ENCODE results near the gene MRPS6.
A peak's percentile ranks its signal among the peaks of the same experiment; 100 is the strongest.

MRPS6 gene

DNA sequence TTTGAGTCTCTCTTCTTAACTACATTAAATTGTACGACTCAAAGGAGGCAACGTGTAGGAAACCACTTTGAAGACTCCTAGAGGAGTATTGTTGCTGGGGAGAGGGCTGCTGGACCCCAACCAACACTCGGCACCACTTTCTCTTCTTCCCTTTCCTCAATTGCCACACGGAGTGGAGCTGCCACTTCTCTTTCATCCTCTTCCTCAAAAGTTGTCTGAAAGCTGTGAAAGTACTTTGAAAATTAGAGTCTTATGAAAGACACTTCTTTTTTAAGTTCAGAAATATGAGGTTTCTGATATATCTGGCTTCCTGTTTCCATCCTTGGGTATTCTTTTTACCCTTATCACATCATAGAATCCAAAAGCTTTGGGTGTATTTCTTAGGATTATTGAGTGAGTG is 59.5 kb downstream of the MRPS6 start:
- no peak for DNase-seq (ENCODE audit: low read depth in 2 of 2)

DNA sequence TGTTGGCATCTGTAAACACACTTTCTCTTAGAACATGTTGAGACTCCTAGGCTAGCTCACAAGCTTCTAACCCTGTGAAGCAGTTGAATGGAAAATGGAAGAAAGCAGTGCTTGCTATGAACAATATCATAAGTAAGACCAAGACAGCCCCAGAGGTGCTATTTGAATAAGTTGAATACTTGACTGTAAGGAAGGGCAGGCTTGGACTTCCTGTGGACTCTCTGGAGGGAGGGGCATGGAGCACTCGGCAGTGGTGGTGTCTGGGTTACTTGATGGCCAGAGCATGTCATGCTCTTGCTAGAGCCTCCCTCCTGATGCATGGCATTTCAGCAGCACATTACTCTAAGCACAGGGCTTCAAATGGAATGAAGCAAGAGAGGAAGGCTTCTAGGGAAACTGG is 60.0 kb downstream of the MRPS6 start:
- no peak for DNase-seq (ENCODE audit: low read depth in 2 of 2)

DNA sequence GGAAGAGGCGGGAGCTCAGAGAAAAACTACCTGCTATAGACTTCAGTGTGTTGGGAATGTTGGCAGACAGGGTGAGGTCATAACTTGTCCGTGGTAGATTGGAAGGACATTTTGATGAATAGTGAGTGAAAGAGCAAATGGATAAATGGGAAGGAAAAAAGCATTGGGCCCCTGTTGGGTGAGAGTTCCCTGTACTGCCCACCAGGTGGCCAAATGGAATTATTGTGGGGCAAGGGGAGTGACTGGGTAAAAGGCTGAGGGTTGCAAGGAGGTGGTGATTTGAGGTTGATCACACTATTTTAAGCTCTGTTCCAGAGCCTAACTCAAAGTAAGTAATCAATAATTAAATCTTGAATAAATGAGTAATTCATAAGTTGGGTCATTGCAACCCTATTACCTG is 60.4 kb downstream of the MRPS6 start:
- DNase-seq (ENCODE audit: low read depth in 2 of 2): no peak

DNA sequence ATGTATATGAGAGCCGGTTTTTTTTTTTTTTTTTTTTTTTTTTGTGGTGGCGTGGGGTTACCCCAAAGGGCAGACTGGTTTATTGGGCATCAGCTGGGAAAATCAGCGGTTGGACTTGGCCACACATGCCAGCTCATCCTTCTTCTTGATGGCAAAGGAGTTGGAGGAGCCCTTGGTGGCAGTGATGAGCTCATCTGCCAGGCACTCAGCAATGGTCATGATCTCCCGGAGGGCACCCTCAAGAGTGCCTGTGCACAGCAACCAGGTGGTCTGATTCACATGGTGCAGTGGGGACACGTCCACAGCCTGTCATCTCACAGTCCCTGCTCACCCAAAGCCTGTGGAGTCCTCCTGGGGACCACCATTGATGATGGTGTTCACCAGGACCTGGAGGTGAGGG is 62.0 kb downstream of the MRPS6 start:
- no peak for DNase-seq (ENCODE audit: low read depth in 2 of 2)

DNA sequence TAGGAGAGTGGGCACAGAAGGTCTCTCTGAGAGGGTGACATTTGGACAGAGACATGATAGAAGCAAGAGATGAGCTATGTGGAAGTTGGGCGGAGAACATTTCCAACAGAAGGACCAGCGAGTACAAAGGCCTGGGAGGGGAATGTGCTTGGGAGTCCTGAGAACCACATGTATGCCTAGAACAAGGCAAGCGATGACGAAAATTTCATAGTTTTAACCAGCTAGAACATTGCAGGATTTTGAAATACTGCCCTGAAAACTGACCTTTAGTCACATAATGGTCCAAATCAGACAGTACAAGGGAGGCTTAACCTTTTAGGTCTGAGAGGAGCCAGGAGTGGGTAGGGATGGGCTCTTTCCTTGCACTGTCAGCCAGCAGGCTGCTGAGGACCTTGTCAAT is 68.0 kb downstream of the MRPS6 start:
- DNase-seq (ENCODE audit: low read depth in 2 of 2): no peak

DNA sequence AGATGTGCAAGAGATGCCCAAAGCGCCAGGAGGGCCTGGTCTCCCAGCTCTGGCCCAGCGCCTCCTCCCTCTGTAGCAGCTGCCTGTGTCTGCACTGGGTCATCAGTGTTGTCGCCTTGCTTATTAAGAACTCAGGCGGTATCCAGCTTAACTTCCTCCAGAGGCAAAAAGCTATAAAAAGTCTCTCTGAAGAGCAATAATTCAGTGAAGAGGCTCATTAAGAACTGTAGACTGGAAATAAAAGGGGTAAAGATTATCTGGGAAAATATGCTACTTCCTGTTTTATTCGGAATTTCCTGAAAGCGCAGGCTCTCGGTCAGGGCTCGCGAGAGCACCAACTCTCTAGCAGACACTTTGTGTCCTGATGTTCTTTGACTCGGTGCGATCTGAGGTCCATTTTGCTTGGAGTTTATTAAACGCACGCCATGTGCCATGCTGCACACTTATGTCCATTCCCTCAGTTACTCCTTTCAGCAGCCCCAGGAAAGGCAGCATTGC is 70.4 kb downstream of the MRPS6 start:
- DNase-seq (ENCODE audit: low read depth in 2 of 2): no peak

DNA sequence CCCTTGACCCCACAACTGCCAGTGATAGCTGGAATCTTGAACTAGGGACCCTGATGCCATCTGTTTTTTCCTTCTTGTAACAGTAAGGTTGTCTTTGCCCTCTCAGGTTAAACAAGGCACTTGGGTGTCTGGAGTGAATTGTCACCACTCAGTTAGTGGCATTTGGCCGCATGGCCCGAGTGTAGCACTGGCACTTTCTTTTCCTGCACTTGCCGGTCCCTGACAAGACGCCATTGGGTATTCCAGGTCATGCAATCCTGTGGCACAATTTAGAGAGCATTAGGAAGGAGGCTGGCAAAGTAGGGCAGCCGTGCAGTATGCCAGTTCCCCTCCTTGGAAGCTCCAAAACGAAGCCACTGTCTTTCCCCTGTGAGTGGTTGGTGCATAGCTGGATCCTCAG is 70.8 kb downstream of the MRPS6 start:
- no peak for DNase-seq (ENCODE audit: low read depth in 2 of 2)

DNA sequence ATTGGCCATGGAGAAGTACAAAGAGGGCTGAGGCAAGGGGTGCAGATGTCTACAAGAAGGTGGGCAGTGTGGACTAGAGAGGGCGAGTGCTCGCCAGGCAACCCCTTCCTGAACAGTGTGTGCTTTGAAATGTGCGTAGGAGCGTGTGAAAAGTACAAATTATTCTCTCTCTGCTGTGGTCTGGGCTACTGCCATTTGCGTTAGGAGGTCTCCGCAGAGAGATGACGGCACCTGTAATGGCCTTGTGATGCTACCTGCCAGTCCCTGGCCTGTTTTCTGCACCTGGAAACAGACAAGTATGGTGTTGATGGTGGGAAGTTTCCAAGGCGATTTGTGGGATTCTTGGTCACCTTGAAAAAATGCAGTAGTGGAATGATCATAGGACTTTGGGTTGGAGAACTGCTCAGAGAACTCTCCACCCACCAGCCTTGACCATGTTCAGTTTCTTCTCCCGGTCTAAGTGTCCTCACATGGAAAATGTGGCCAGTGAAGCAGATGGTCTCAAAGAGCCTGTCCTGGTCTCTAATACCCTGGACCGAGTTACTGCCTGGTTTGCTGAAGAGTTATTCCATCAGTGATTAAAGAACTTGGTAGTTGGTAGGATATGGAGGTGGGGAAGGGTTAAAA is 74.5 kb downstream of the MRPS6 start:
- DNase-seq (ENCODE audit: low read depth in 2 of 2): no peak

DNA sequence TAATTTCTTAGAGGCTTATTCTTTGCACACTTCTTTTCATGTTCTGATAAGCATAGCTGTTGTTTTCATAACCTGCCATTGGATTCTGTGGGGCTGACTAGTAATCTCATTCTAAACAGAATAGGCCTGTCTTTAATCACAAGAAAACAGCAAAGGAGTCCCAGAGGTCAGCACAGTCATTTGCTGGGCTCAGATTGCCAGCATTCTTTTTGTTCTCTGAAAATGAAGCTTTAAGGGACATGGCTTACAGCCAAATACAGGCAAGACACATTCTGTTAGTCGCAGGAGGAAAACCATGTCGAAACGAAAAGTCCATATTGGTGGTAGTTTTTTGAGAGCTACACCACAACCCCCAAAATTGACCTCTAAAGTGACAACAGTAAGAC is 75.0 kb downstream of the MRPS6 start:
- no peak for DNase-seq (ENCODE audit: low read depth in 2 of 2)

DNA sequence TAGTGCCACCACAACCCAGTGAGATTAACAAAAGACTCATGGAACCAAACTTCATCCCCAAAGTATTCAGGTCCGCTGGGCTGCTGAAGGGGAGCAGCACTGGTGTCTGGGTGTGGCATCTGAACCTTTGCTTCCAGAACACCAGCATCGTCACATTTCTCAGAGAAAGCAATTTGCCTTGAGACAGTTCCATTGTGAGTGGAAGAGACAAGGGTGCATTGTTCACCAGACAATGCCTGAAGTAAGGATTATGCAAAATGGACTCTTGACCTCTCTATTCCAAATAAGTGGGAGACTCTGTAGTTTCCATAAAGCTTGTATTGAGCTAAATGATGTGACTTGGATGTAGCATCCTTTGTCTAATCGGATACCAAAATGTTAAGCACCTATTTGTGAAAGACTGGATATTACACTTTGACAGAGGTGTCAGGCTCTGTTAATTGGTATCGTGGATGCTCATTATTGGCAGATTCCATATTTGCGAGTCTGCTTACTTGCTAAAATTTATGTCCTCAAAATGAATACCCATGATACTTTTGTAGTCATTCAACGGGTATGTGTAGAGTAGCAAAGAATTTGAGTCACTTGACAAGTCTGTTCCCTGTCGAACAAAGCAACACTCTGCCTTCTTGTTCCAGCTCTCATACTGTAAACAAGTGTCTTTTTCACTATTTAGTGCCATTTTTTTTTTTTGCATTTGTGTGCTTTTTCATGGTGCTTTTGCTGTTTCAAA is 75.6 kb downstream of the MRPS6 start:
- no peak for DNase-seq (ENCODE audit: low read depth in 2 of 2)

DNA sequence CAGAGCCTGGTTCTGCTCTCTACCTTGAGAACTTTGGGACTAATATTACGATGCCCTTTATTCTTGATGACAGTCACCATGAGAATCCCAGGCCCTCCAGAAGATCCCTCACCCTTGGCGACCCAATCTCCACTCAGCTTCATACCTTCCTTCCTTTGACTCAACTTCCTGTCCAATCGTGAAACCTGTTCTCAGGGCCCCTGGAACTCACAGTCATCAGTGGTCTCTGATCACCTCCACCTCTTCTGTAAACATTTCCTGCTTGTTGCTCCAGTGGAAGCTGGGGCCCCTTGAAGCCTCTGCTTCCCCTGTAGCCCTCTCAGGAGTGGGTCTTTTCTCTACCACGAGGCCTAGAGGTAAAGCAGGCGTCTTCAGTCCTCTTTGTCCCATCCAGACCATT is 79.1 kb downstream of the MRPS6 start:
- DNase-seq (ENCODE audit: low read depth in 2 of 2): no peak

DNA sequence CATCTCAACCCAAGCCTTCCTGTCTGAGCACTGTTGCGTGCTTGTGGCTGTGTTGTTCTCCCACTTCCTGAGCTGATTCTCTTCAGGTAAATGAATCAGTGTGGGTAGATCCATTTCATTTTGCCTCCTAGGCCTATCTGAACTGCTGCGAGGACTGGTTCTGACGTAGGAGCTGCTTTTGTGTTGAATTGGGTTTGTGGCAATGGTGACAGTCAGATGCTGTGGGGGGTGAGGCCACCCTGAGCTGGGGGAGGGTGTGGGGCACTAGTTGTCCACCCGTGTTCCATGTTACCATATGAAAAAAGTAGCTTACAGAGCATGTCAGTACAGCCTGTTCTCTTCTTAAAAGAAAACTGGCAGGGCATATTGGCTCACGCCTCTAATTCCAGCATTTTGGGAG is 81.5 kb downstream of the MRPS6 start:
- peak in 1 of 2 donors; percentile 21 for DNase-seq (ENCODE audit: low read depth in 2 of 2)

DNA sequence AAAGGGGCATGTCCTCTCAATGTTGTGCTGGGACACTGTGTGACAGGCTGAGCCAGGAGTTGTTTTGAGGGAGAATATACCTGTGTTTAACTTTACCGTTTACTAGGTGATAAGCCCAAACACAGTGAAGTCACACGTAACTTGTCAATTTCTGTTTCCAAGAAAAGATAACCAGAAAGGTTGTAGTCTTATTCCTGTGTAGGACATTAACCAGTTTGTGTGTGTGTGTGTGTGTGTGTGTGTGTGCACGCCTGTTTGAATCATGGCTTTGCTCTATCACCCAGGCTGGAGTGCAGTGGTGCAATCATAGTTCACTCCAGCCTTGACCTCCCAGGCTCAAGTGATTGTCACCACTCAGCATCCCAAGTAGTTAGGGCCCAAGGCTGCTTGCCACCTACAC is 83.6 kb downstream of the MRPS6 start:
- no peak for DNase-seq (ENCODE audit: low read depth in 2 of 2)

DNA sequence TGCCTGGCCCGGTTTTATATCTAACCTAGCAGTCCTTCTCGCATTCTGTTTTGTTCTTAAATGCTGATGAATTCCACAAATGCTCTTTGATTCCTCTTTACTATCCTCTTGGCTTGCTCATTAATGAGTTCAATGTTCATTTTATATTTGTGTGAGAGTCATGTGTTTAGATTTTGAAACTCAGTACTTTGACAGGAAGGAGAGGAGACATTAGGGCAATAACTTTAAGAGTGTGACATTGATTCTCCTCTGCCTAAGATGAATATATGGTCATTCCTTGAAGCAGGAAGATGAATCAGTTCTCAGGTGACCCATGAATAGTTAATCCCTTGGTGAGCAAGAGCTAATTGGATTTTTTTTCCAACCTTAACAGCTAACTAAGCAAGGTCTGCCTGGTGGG is 84.1 kb downstream of the MRPS6 start:
- DNase-seq (ENCODE audit: low read depth in 2 of 2): no peak

DNA sequence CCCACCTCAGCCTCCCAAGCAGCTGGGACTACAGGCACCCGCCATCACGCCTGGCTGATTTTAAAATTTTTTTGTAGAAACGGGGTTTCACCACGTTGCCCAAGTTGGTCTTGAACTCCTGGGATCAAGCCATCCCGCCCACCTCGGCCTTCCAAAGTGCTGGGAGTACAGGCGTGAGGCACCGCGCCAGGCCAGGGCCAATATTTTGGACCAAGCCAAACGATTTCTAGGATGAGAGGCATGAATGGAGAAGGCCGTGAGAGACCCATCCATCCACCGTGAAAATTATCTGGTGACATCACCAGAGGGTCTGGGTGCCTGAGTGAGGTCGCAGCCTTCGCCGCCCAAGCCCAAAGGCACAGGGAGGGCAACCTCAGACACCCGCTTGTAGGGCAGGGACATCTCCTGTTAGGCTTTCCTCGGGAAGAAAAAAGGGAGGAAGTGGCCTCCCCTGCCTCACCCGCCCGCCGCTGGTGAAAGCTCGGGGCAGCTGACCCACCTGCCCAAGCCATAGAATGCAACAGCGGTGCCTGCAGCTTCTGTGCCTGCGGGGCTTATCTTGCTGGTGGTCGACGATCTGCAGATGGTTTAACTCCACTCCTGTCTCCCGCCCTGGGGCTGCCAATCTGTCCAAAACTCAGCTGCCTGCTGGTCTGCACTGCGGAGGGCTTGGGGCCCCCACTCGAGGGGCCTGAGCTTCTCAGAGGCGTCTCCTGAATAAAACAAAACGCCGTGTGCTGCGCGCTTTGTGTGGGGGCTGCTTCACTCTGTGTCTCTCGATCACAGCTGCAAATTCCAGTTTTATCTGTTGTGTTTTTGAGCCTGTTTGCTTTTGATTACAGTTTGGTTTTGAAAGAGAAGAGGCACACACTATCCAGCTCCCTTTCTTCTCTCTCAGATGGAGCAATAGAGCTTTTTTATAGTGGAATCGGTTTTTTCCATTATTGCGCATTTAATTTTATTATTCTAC is 85.8 kb downstream of the MRPS6 start:
- no peak for DNase-seq (ENCODE audit: low read depth in 2 of 2)

DNA sequence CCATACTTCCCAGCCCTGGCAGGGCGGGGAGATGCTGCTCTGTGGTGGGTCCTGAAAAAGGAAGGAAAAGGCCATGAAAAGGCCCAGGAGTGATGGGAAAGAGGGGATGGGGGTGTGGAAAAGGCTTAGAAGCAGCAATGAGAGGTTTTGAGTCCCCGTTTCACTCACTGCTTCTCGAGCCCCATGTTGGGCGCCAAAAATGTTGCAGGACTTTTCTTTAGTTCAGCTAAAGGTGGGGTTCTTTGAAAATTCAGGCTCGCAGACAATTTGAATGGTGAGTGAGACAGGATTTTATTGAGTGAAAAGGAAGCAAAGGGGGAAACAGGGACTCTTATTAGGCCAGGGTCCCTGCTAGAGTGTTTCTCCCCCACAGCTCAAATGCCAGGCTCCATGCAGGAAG is 93.1 kb downstream of the MRPS6 start:
- no peak for DNase-seq (ENCODE audit: low read depth in 2 of 2)

DNA sequence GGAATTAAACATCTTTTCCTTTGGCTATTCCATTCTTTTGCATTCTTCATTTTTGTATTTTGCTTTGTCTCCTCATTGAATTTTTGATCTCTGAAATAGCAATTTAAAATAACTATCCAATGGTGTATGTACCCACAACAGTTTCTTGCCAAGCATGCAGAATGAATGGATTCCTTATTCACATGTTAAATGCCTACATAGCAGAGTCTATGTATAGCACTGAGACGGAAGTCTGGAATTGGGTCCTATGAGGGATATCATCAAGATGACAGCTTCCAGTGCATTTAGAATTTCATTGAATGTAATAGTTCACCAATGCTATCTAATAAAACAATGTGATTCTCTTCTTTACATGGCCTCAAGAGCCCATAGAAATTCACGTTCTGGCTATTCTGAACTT is 97.5 kb downstream of the MRPS6 start:
- no peak for DNase-seq (ENCODE audit: low read depth in 2 of 2)

DNA sequence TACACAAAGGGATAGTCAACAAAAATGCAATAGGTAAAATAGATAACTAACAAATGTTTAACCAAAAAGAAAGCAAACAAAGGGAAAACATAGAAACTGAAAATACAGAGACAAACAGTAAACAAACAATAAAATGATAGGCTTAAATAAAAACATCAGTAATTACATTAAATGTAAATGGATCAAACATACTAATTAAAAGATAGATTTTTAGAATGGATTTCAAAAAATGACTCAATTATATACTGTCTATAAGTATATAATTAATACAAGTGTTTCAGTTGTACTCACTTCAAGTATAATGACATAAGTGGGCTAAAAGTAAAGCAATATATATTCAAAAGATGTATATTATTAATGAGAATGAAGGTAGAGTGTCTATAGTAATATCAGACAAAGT is 101.1 kb downstream of the MRPS6 start:
- no peak for DNase-seq (ENCODE audit: low read depth in 2 of 2)

DNA sequence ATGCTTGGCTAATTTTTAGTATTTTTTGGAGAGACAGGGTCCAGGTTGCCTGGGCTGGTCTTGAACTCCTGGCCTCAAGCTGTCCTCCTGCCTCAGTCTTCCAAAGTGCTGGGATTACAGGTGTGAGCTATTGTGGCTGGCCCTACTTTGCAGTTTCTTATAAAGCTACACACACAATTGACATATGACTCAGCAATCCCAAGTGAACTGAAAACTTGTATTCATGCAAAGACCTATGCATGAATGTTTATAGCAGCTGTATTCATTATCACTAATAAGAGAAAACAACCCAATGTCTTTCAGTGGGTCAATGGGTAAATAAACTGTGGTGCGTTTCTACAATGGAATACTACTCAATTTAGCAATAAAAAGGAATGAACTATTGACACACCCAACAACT is 103.1 kb downstream of the MRPS6 start:
- no peak for DNase-seq (ENCODE audit: low read depth in 2 of 2)

DNA sequence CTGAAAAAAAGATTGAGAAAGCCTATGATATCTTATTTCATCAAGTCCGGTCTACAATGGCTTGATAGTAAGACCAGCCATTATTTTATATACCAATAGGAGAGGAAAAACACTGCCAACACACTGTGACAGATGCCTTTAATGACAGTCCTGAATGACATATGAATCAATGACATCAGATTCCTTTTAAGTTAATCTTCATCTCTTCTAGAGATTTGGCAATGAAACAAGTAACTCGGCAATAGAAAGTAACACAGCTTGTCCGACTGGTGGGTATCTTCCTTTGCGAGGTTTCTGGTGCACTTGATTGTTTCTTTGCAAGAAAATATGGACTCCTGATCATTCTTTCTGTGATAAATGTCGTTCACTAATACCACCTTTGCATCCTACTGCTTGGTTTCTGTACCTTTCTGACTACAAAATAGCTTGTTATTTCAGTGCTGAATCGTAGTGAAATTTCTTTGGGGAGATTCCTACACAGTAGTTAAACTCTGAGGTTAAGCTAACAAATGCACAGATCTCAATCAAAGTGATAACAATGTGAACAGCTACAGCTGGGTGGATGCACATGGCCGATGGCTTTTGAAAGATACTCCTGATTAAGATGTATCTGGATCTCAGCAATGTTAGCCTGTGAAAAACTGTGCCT is 104.7 kb downstream of the MRPS6 start:
- no peak for DNase-seq (ENCODE audit: low read depth in 2 of 2)

DNA sequence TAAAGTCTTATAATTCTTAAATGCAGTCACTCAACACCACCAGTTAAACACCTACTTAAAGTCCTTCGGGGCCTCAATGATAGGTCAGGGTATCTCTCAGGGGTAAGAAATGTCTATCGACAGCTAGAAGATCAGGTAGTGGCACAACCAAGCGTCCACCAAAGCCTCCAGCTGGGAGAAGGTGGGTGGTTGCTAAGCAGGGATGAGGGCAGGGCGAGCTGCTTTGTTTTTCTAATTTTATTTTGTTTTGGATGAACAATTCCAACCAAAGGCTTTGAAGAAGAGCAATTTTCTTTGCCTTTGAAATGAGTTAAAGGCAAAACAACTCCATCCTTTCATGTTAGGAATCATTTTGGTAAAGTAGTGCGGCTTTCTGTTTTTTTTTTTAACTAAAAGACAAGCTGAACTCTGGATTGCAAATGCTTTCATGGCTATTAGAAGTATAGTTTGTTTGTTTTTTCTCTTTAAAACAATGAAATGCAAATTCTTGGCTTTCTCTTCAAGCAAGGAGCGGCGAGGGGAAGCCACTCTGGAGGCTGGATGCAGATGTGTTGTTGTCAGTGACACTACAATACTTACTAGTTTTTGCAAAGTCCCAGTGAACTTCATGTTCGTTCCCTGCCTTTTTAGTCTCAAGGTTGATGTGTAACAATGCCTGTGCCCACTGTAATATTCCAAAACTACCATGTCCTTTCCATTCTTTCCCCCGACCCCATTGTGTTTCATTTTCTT is 106.0 kb downstream of the MRPS6 start:
- DNase-seq (ENCODE audit: low read depth in 2 of 2): no peak
